Naive B cell (primary cell): ENCODE data around the gene C16orf95. TPM values are rescaled to one million over a fixed set of nuclear protein-coding genes. Genes with fewer than 3 reads are reported as not detected.

Source experiments
- ATAC-seq, 2 donors: fragments of 150-1000 bp; cut with Tn5 transposase; 2 replicates each; pipeline ENCODE4 v1.10.0; 2021; ENCODE audit warnings: low read depth in 2 of 2, mild to moderate bottlenecking in 2 of 2, moderate library complexity in 2 of 2
- DNase-seq: peaks from one replicate; pipeline ENCODE4 v3.0.0; 2022
- H3K27ac Mint-ChIP-seq, 6 donors: one replicate each; pipeline ENCODE4 v1.8.0; 2020 to 2022; ENCODE audit warnings: mild to moderate bottlenecking in 6 of 6, mixed read lengths in 6 of 6, moderate library complexity in 5 of 6, inconsistent platforms in 2 of 6
- H3K27me3 Mint-ChIP-seq, 3 donors: one replicate each; pipeline ENCODE4 v1.8.0; 2021 to 2022; ENCODE audit warnings: mixed read lengths in 3 of 3, mild to moderate bottlenecking in 1 of 3
- H3K36me3 Mint-ChIP-seq, 2 donors: one replicate each; pipeline ENCODE4 v1.8.0; 2020 to 2022; ENCODE audit warnings: mixed read lengths in 2 of 2, inconsistent platforms in 1 of 2, mild to moderate bottlenecking in 1 of 2
- H3K4me1 Mint-ChIP-seq, 3 donors: one replicate each; pipeline ENCODE4 v1.8.0; 2020 to 2022; ENCODE audit warnings: mixed read lengths in 3 of 3, inconsistent platforms in 1 of 3, mild to moderate bottlenecking in 1 of 3, moderate library complexity in 1 of 3
- H3K4me3 Mint-ChIP-seq, 8 donors: one replicate each; pipeline ENCODE4 v1.8.0; 2020 to 2022; ENCODE audit warnings: mild to moderate bottlenecking in 8 of 8, mixed read lengths in 8 of 8, moderate library complexity in 8 of 8, inconsistent platforms in 2 of 8
- H3K9me3 Mint-ChIP-seq, 7 donors: one replicate each; pipeline ENCODE4 v1.8.0; 2020 to 2022; ENCODE audit warnings: mixed read lengths in 7 of 7, mild to moderate bottlenecking in 5 of 7, inconsistent platforms in 2 of 7, moderate library complexity in 1 of 7
- polyA plus RNA-seq, 6 donors: library from polyadenylated mRNA; unstranded; fragments of 300-500 nt; fragmentation: Illumina TruSeq; gene quantifications; one replicate each; pipeline ENCODE4 v1.2.3, GENCODE V29; 2021; ENCODE audit warnings: low read depth in 6 of 6

The C16orf95 gene
- polyA plus RNA-seq, 6 donors from 2014 or later = 1.4 to 3.6 (median 2.2) TPM

GRCh38 chr16:87356491-87356853 is 39.3 kb upstream of the C16orf95 start:
- Mint-ChIP-seq H3K4me3 (no peak overlapping the region), H3K27me3 (no peaks in the 10 kb centered on the region), H3K36me3 (peaks cover 8 to 16% of the 10 kb centered on the region in 2 donors), H3K27ac (no peak overlapping the region), H3K4me1 (no peaks in the 10 kb centered on the region), H3K9me3 (no peaks in the 10 kb centered on the region)
- ATAC-seq (no peak), DNase-seq (no peak)

GRCh38 chr16:87353613-87354012 is 36.4 kb upstream of the C16orf95 start:
- no peak overlapping the region for H3K4me3 Mint-ChIP-seq
- no peak overlapping the region for H3K27ac Mint-ChIP-seq
- H3K27me3 Mint-ChIP-seq = no peaks in the 10 kb centered on the region
- DNase-seq = no peak
- H3K4me1 Mint-ChIP-seq = peaks cover 0 to 10% (median 1%) of the 10 kb centered on the region in 3 donors
- H3K9me3 Mint-ChIP-seq = no peaks in the 10 kb centered on the region
- no peak for ATAC-seq
- peaks cover 0 to 4% of the 10 kb centered on the region in 2 donors for H3K36me3 Mint-ChIP-seq

GRCh38 chr16:87352818-87353217 is 35.6 kb upstream of the C16orf95 start:
- no peaks in the 10 kb centered on the region for H3K36me3 Mint-ChIP-seq
- ATAC-seq (no peak), DNase-seq (no peak)
- H3K27me3 Mint-ChIP-seq = no peaks in the 10 kb centered on the region
- no peak overlapping the region for H3K4me3 Mint-ChIP-seq
- H3K27ac Mint-ChIP-seq = no peak overlapping the region
- H3K9me3 Mint-ChIP-seq = no peaks in the 10 kb centered on the region
- H3K4me1 Mint-ChIP-seq = peaks cover 0 to 18% (median 1%) of the 10 kb centered on the region in 3 donors

GRCh38 chr16:87351320-87351698 is 34.1 kb upstream of the C16orf95 start:
- Mint-ChIP-seq H3K27me3 (no peaks in the 10 kb centered on the region), H3K36me3 (no peaks in the 10 kb centered on the region), H3K9me3 (no peaks in the 10 kb centered on the region), H3K4me3 (no peak overlapping the region), H3K27ac (no peak overlapping the region), H3K4me1 (peaks cover 0 to 18% (median 1%) of the 10 kb centered on the region in 3 donors)
- no peak for ATAC-seq
- DNase-seq = no peak

- ATAC-seq (no peak), DNase-seq (no peak)
- no peak overlapping the region for H3K27ac Mint-ChIP-seq
- peaks cover 0 to 22% (median 1%) of the 10 kb centered on the region in 3 donors for H3K4me1 Mint-ChIP-seq
- no peaks in the 10 kb centered on the region for H3K9me3 Mint-ChIP-seq
- H3K4me3 Mint-ChIP-seq = no peak overlapping the region
- H3K36me3 Mint-ChIP-seq = peaks cover 0 to under 1% of the 10 kb centered on the region in 2 donors
- H3K27me3 Mint-ChIP-seq = no peaks in the 10 kb centered on the region
Measured at GRCh38 chr16:87350681-87351319, 33.6 kb upstream of the C16orf95 start.

GRCh38 chr16:87350031-87350430 is 32.8 kb upstream of the C16orf95 start:
- DNase-seq (no peak), ATAC-seq (no peak)
- H3K36me3 Mint-ChIP-seq = peaks cover 0 to 8% of the 10 kb centered on the region in 2 donors
- peaks cover 4 to 29% (median 4%) of the 10 kb centered on the region in 3 donors for H3K4me1 Mint-ChIP-seq
- no peaks in the 10 kb centered on the region for H3K27me3 Mint-ChIP-seq
- H3K4me3 Mint-ChIP-seq = no peak overlapping the region
- H3K27ac Mint-ChIP-seq = no peak overlapping the region
- no peaks in the 10 kb centered on the region for H3K9me3 Mint-ChIP-seq

GRCh38 chr16:87348616-87349157 is 31.5 kb upstream of the C16orf95 start:
- Mint-ChIP-seq H3K27ac (peak overlapping the region in 1 of 6 donors; percentile 59), H3K4me1 (peaks cover 4 to 34% (median 7%) of the 10 kb centered on the region in 3 donors), H3K36me3 (peaks cover 0 to 8% of the 10 kb centered on the region in 2 donors), H3K4me3 (no peak overlapping the region), H3K9me3 (no peaks in the 10 kb centered on the region), H3K27me3 (no peaks in the 10 kb centered on the region)
- DNase-seq (no peak), ATAC-seq (no peak)

- Mint-ChIP-seq H3K27me3 (no peaks in the 10 kb centered on the region), H3K9me3 (no peaks in the 10 kb centered on the region), H3K4me3 (no peak overlapping the region), H3K4me1 (peaks cover 4 to 36% (median 8%) of the 10 kb centered on the region in 3 donors), H3K27ac (no peak overlapping the region), H3K36me3 (peaks cover 0 to 8% of the 10 kb centered on the region in 2 donors)
- ATAC-seq (no peak), DNase-seq (no peak)
Measured at GRCh38 chr16:87347932-87348615, 30.9 kb upstream of the C16orf95 start.

GRCh38 chr16:87346517-87347060 is 29.4 kb upstream of the C16orf95 start:
- peaks cover 0 to 8% of the 10 kb centered on the region in 2 donors for H3K36me3 Mint-ChIP-seq
- H3K27ac Mint-ChIP-seq = peak overlapping the region in 1 of 6 donors; percentile 16

GRCh38 chr16:87345726-87346424 is 28.7 kb upstream of the C16orf95 start:
- Mint-ChIP-seq H3K4me1 (peaks cover 4 to 36% (median 8%) of the 10 kb centered on the region in 3 donors), H3K27ac (peak overlapping the region in 4 of 6 donors; percentile 74 to 88 (median 83)), H3K4me3 (peak overlapping the region in 2 of 8 donors; percentile 8 to 68), H3K36me3 (peaks cover 0 to 8% of the 10 kb centered on the region in 2 donors), H3K27me3 (no peaks in the 10 kb centered on the region), H3K9me3 (no peaks in the 10 kb centered on the region)
- ATAC-seq (no peak), DNase-seq (no peak)

More at GRCh38 chr16:87346517-87347060, 29.4 kb upstream of the C16orf95 start:
- Mint-ChIP-seq H3K9me3 (no peaks in the 10 kb centered on the region), H3K4me3 (no peak overlapping the region), H3K27me3 (no peaks in the 10 kb centered on the region), H3K4me1 (peaks cover 4 to 36% (median 8%) of the 10 kb centered on the region in 3 donors)
- no peak for ATAC-seq
- DNase-seq = no peak

GRCh38 chr16:87344931-87345631 is 27.9 kb upstream of the C16orf95 start:
- peaks cover 4 to 30% (median 8%) of the 10 kb centered on the region in 3 donors for H3K4me1 Mint-ChIP-seq
- H3K4me3 Mint-ChIP-seq = peak overlapping the region in 5 of 8 donors; percentile 16 to 68 (median 53)
- H3K36me3 Mint-ChIP-seq = peaks cover 0 to 8% of the 10 kb centered on the region in 2 donors
- ATAC-seq (peak; percentile 16 to 58), DNase-seq (peak; percentile 11)
- H3K9me3 Mint-ChIP-seq = no peaks in the 10 kb centered on the region
- peak overlapping the region in 5 of 6 donors; percentile 49 to 88 (median 74) for H3K27ac Mint-ChIP-seq
- H3K27me3 Mint-ChIP-seq = no peaks in the 10 kb centered on the region

- Mint-ChIP-seq H3K9me3 (no peaks in the 10 kb centered on the region), H3K4me3 (peak overlapping the region in 1 of 8 donors; percentile 24), H3K27ac (peak overlapping the region in 1 of 6 donors; percentile 51), H3K4me1 (peaks cover 2 to 27% (median 8%) of the 10 kb centered on the region in 3 donors), H3K36me3 (peaks cover 0 to 10% of the 10 kb centered on the region in 2 donors), H3K27me3 (no peaks in the 10 kb centered on the region)
- DNase-seq (no peak), ATAC-seq (no peak)
Measured at GRCh38 chr16:87344165-87344930, 27.2 kb upstream of the C16orf95 start.
